ENCODE data around the gene ACTR3C. TPM values are rescaled to one million over a fixed set of nuclear protein-coding genes. Genes with fewer than 3 reads are reported as not detected.
"Not testable (repeated sequence)": the region's sequence is repeated elsewhere in the genome, so short reads cannot be mapped to it uniquely, and the experiment has no call there.

Gene ACTR3C
- total and polyA plus RNA-seq, 9 donors, result 0.36 to 2.4 (median 1.3) TPM

GRCh38 chr7:150205866-150206265, 117.5 kb downstream of the ACTR3C start:
- H3K4me3 ChIP-seq (ENCODE audit: low read length); H3K9me3 ChIP-seq (replicated peaks; ENCODE audit: control insufficient read depth, low read depth, low read length); H3K36me3 ChIP-seq (ENCODE audit: control insufficient read depth, insufficient read depth, low read length); DNase-seq; H3K27me3 ChIP-seq (ENCODE audit: control insufficient read depth, insufficient read depth, low read length); H3K27ac ChIP-seq (ENCODE audit: low read length); H3K4me1 ChIP-seq (ENCODE audit: control insufficient read depth, insufficient read depth, low read length): not testable (repeated sequence)
- no CpG with 5 or more reads among the region's 4 CpGs for WGBS (ENCODE audit: insufficient coverage)

DNA sequence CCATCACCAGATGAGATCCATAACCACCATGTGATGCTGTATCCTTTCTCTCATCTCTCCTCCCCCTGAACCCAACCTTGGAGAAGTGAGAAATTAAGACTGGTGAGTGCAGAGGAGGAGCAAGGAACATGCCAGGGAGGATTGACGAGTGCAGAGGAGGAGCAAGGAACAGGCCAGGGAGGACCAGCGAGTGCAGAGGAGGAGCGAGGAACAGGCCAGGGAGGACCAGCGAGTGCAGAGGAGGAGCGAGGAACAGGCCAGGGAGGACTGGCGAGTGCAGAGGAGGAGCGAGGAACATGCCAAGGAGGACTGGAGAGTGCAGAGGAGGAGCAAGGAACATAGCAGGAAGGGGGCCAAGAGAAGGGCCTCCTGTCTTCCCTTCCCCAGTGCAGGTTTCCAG, 118.8 kb downstream of the ACTR3C start:
- not testable (repeated sequence) for DNase-seq; H3K27ac ChIP-seq (ENCODE audit: low read length); H3K4me1 ChIP-seq (ENCODE audit: control insufficient read depth, insufficient read depth, low read length); H3K36me3 ChIP-seq (ENCODE audit: control insufficient read depth, insufficient read depth, low read length); H3K4me3 ChIP-seq (ENCODE audit: low read length); H3K9me3 ChIP-seq (replicated peaks; ENCODE audit: control insufficient read depth, low read depth, low read length); H3K27me3 ChIP-seq (ENCODE audit: control insufficient read depth, insufficient read depth, low read length)
- 86% methylated on average over 6 of the region's 7 CpGs for WGBS (ENCODE audit: insufficient coverage)

GRCh38 chr7:150202894-150203293, 120.5 kb downstream of the ACTR3C start:
- no CpG with 5 or more reads among the region's 4 CpGs for WGBS (ENCODE audit: insufficient coverage)
- H3K4me1 ChIP-seq (ENCODE audit: control insufficient read depth, insufficient read depth, low read length); H3K27me3 ChIP-seq (ENCODE audit: control insufficient read depth, insufficient read depth, low read length); H3K27ac ChIP-seq (ENCODE audit: low read length); H3K9me3 ChIP-seq (replicated peaks; ENCODE audit: control insufficient read depth, low read depth, low read length); H3K36me3 ChIP-seq (ENCODE audit: control insufficient read depth, insufficient read depth, low read length); DNase-seq; H3K4me3 ChIP-seq (ENCODE audit: low read length): not testable (repeated sequence)

Other genes with a start within 250 kb of the ACTR3C start
- gene LRRC61, start 190 bp downstream of the ACTR3C start, total RNA-seq, result 3.6 TPM
- 10 to 100 TPM in 1 of 8 donors, 1 to 10 TPM in 7; 4.7 to 11.9 (median 7.9) TPM for gene LRRC61, start 190 bp downstream of the ACTR3C start, polyA plus RNA-seq (ENCODE audit: insufficient read depth in 1 of 8, insufficient read length in 8 of 8, low replicate concordance in 1 of 8)
- 43.4 TPM for gene RARRES2, start 18.1 kb upstream of the ACTR3C start, total RNA-seq
- gene RARRES2, start 18.1 kb upstream of the ACTR3C start, polyA plus RNA-seq (ENCODE audit: insufficient read depth in 1 of 8, insufficient read length in 8 of 8, low replicate concordance in 1 of 8), result 10 to 100 TPM; 40.2 to 85.1 (median 57.6) TPM
- gene REPIN1, start 45.3 kb upstream of the ACTR3C start, total RNA-seq, result 39.5 TPM
- gene REPIN1, start 45.3 kb upstream of the ACTR3C start, polyA plus RNA-seq (ENCODE audit: insufficient read depth in 1 of 8, insufficient read length in 8 of 8, low replicate concordance in 1 of 8), result 10 to 100 TPM; 61.0 to 88.6 (median 76.9) TPM
- gene ZNF775, start 55.8 kb upstream of the ACTR3C start, total RNA-seq, result 6.2 TPM
- gene ZNF775, start 55.8 kb upstream of the ACTR3C start, polyA plus RNA-seq (ENCODE audit: insufficient read depth in 1 of 8, insufficient read length in 8 of 8, low replicate concordance in 1 of 8), result 1 to 10 TPM; 5.4 to 8.0 (median 6.6) TPM
- 4.9 TPM for gene GIMAP8, start 127.1 kb upstream of the ACTR3C start, total RNA-seq
- 1 to 10 TPM; 6.4 to 7.9 (median 7.1) TPM for gene GIMAP8, start 127.1 kb upstream of the ACTR3C start, polyA plus RNA-seq (ENCODE audit: insufficient read depth in 1 of 8, insufficient read length in 8 of 8, low replicate concordance in 1 of 8)
- 5.9 TPM for gene GIMAP7, start 191.3 kb upstream of the ACTR3C start, total RNA-seq
- gene GIMAP7, start 191.3 kb upstream of the ACTR3C start, polyA plus RNA-seq (ENCODE audit: insufficient read depth in 1 of 8, insufficient read length in 8 of 8, low replicate concordance in 1 of 8), result 10 to 100 TPM in 7 of 8 donors, 1 to 10 TPM in 1; 9.0 to 12.8 (median 11.1) TPM
- gene GIMAP4, start 243.8 kb upstream of the ACTR3C start, total RNA-seq, result 23.4 TPM
- 10 to 100 TPM; 17.7 to 26.9 (median 20.6) TPM for gene GIMAP4, start 243.8 kb upstream of the ACTR3C start, polyA plus RNA-seq (ENCODE audit: insufficient read depth in 1 of 8, insufficient read length in 8 of 8, low replicate concordance in 1 of 8)